Right forelimb (tissue), 1 donor: Measurements from ENCODE around the gene PPP1R12A.
"Not testable (repeated sequence)": the region's sequence is repeated elsewhere in the genome, so short reads cannot be mapped to it uniquely, and the experiment has no call there.

Source experiments
- DNase-seq: peaks from one replicate; pipeline ENCODE4 v3.0.0-alpha.2; 2018

The PPP1R12A gene

DNA sequence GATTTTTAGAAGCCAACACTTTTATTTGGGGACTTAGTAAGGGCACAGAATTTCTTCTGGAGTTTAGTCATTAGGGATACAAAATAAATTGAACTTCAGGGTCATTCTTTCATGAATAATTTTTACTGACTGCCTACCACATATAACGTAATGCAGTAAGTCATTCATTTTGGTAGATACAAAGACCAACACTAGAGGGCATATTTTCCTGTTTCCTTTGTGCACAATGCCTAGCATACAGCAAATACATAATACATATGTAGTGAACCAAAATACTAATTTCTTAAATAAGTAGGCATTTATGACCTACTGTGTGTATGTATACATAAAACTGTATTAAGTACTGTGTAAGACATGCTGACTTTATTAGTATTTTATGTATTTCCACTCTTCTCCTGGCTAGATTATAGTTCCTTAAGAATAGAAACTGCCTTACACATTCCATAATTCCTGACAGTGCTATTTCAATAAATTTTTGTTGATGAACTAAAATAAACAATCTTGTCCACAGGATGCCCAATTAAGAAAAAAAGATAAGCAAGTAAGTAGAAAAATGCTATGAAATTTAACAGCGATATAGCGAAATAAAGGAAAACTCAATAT is 47.9 kb downstream of the PPP1R12A start:
- DNase-seq = no peak

DNA sequence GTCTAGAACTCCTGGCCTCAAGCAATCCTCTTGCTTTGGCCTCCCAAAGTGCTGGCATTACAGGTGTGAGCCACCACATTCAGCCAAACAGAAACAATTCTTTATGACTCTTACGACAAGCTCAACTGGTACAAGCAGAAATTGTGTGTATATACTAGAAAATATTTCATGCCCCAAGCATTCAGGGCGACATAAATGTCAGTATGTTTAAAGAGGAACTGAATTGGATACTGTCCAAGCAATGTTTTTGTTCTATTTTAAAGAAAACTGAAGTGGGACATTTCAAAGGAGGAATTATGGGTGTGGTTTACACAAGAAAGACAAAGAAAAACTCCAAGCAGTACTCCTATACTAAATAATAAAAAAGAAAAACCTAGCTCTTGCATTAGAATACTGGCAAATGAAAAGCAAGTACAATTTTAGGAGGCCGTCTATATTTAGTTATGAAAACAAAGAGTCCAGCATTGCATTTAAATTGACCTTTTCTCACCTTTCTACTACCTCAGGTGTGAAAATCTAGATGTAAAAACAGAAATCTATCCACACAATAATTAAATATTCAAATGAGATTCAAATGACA is 48.9 kb downstream of the PPP1R12A start:
- no peak for DNase-seq

DNA sequence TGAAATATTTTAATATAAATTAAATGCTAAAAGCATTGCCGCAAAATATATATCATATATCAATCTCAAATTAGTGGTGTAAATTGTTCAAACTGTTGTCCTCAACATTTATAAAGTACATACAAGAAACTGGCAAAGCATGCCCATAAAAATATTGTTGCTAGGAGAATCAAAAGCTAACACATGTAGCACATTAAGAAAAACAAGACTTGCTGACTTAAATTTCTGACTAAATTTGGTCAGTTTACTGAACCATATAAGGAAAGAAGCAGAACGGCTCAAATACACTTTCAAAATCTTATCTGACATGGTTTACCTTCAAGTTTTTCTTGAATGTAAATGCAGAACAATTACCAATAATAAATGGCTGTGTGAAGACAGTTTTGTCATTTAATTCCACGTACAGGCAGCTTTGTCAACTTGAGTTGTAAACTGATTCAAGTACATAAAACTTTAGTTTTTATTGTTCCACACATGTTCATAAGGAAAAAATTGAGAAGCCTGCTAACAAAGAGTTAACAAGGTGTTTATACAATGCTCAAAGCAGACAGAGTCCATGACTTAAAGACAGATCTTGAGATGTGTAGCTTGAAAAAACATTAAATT is 50.4 kb downstream of the PPP1R12A start:
- DNase-seq = no peak

DNA sequence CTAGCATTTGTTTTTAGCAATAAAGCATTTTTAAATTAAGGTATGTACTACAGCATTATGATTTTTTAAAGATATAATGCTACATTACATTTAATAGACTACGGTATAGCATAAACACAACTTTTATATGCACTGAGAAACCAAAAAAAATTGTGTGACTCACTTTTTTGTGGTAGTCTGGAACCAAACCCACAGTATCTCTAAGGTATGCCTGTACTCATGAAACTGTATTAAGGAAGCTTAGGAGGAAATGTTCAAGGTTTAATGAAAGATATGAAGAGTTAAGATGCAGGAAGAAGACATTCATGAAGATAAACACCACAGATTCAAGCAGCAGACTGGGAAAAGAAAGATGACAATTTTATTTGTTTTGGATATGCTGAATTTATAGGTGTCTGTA is 51.7 kb downstream of the PPP1R12A start:
- DNase-seq = no peak

DNA sequence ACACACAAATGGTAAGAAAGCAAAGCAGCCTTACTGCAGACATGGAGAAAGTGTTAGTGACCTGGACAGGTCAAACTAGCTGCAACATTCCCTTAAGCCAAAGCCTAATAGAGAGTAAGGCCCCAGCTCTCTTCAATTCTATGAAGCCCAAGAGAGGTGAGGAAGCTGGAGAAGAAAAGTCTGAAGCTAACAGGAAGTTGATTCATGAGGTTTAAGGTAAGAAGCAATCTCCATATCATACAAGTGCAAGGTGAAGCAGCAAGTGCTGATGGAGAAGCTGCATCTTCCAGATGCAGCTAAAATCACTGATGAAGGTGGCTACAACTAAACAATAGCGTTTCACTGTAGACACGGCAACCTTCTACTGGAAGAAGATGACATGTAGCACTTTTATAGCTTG is 53.5 kb downstream of the PPP1R12A start:
- DNase-seq = no peak

DNA sequence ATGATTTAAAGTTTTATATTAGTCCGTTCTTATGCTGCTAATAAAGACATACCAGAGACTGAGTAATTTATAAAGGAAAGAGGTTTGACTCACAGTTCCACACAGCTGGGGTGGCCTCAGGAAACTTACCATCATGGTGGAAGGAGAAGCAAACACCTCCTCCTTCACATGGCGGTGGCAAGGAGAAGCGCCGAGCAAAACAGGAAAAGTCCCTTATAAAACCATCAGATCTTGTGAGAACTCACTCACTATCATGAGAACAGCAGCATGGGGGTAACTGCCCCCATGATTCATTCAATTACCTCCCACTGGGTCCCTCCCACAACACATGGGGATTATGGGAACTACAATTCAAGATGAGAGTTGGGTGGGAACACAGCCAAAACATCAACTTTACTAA is 56.4 kb downstream of the PPP1R12A start:
- DNase-seq = not testable (repeated sequence)

DNA sequence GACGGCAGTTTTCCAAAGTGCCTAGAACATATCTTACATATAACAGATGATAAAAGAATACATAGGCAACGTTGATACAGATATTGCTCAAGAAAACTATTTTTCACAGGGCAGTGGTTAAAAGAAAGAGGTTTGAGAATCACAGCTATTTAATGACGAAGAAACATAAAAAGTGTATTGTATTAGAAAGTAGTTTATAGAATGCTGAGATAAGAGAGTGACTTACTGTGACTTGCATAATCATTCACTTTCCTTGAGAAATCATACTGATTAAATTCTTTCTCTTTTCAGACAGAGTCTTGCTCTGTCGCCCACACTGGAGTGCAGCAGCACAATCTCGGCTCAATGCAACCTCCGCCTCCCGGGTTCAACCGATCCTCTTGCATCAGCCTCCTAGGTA is 57.7 kb downstream of the PPP1R12A start:
- DNase-seq = no peak

DNA sequence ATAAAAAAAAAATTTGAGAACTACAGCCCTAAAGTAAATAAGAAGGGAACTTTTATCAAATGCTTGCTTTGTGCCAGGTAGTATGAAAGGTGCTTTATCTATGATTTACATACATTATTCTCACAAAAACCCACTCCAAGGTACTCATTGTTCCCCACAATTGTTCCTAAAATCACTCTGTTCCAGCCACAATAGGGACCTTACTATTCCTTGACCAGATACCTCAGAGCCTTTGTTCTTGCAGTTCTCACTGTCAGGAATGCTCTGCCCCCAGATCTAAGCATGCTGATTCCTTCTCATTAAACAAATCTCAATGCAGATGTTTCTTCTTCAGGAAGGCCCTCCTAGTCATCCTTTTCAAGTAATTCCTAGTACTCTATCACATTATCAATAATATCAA is 60.2 kb downstream of the PPP1R12A start:
- no peak for DNase-seq

DNA sequence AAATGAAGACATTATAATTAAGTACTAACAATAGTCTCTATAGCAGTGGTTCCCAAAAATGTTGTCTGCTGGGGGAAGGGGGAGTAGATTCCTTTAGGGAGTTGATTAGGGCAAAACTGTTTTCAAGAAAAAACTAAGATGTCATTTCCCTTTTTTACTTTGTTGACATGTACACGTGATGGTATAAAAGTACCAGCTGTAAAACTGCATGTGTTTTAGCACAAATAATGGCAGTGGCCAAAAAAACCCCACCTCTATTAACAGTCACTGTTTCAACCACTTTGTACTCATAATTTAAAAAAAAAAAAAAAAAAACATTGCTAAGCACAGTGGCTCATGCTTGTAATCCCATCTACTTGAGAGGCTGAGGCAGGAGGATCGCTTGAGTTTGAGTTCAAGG is 61.7 kb downstream of the PPP1R12A start:
- no peak for DNase-seq

DNA sequence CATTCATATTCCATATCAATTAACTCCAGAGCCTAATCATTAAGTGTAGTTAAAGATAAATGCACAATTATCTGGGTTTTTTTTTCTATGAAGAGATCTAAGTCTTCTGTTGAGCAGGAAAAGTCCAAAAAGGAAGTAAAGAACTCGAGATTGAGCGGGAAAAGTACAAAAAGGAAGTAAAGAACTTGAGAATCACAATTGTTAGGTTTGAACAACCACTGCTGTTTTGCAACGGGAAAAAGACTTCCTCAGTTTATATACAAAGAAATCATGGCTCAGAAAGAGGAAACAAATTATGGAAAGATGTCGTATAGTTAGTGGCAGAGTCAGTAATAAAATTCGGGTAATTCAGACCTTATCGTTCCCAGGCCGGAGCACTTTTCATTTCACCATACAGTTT is 63.3 kb downstream of the PPP1R12A start:
- no peak for DNase-seq

DNA sequence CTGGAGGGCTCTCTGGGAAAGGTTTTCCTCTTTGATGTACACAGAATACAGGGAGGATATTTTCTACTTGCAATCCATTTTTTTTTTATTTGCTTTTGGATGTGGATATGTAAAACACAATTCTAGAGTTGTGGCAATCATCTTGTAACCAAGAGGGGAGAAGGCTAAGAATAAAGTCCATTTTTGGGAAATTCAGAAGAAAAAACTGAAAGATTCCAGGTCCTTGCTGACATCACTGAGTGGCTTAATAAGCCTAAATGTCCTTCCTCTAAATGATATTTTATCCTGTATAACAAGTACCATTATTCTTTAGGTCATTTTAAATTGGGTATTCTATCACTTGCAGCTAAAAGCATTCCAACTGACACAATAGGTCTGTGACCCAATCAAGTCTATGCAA is 64.0 kb downstream of the PPP1R12A start:
- no peak for DNase-seq

DNA sequence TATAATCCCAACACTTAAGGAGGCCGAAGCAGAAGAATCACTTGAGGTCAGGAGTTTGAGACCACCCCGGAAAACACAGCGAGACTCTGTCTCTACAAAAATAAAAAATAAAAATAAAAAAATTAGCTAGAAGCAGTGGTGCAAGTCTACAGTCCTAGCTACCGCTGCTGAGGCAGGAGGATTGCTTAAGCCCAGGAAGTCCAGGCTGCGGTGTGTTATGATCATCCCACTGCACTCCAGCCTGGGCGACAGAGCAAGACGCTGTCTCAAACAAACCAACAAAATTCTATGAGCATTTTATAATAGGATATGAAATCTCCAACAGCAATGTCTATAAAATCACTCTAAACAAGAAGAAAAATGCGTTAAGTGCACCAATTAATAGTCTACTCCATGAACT is 75.3 kb downstream of the PPP1R12A start:
- no peak for DNase-seq

DNA sequence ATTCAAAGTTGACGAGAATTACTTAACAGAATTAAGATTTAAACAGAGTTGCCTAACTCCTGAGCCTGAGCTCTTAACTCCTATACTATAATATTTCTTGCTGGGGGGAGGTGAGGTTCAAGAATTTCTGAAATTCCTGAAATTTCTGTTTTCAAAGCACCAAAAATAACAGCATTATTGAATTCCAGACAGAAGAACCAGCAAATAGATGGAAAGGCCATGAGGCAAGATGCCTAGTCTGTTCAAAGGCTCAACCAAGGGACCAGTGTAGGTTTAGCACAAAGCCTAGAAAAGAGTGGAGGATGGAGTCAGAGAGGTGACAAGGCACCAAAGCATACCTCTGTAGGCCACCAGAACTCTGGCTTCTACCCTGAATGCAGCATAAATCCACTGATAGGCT is 76.4 kb downstream of the PPP1R12A start:
- DNase-seq = no peak

DNA sequence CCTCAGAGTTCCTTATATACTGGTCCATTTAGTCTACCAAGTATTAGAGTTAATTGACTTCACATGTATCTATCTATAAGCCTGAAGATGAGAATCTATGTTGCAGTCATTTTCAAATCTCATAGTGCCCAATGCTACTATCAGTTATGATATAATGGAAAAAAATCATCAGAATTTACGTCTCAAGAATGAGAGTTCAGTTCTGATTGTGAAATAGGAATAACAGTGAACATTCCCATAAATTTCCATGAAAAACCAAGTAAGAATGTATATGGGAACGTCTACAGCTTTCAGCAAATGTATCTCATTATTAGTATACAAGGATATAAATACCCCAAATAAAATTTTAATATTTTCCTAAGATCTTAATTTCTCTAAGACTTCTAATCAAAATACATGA is 77.2 kb downstream of the PPP1R12A start:
- DNase-seq = no peak

DNA sequence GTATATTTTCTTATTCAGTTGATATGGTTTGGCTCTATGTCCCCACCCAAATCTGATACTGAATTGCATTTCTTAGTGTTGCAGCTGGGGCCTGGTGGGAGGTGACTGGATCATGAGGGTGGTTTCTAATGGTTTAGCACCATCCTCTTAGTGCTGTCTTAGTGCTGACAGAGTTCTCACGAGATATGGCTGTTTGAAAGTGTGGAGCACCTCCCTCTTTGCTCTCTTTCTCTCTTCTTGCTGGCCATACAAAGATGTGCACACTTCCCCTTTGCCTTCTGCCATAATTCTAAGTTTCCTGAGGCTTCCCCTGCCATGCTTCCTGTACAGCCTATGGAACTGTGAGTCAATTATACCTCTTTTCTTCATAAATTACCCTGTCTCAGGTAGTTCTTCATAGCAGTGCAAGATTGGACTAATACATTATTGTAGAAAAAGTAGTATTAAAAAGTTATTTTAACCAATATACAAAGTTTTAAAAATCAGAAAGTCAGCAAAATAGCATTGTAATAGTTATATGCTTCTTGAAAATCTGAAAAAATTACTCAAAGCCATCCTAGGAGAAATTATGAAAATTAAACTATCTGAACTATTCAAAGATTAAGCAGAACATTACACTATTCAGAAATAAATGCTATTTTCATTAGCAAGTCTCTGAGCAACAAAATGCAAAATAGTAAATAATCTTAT is 84.1 kb downstream of the PPP1R12A start:
- no peak for DNase-seq

DNA sequence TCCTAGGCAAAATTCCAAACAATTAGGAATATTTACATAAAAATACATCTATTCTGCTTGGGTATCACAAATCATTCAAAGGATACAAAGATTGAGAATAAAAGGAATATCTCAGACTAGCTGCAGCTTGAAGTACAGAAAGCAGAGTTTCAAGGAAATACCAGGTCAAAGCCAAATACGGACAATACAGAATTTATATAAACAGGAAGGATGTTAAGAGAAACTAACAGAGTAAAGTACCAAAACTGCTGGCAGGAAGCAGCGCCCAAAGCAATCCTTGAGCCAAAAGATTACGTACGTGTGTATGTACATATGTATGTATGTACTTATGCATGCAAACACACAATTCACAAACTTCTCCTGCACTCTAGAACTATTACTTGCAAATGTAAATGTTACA is 86.6 kb downstream of the PPP1R12A start:
- DNase-seq = no peak

DNA sequence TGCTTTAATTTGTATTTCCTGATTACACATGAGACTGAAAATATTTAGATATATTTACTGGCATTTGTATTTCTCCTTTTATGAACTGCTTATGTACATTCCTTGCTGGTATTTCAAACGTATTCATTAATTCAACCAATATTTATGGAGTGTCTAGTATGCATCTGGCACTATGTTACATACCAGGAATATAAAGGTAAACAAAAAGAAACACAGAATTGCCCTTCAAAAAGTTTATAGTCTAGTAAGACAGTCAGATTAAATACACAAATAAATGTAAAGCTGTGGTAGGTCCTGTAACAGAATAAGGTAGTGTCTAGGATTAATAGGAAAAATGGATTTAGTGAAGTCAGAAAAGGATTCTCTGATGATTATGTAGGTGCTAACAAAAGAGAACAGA is 87.5 kb downstream of the PPP1R12A start:
- DNase-seq = no peak

DNA sequence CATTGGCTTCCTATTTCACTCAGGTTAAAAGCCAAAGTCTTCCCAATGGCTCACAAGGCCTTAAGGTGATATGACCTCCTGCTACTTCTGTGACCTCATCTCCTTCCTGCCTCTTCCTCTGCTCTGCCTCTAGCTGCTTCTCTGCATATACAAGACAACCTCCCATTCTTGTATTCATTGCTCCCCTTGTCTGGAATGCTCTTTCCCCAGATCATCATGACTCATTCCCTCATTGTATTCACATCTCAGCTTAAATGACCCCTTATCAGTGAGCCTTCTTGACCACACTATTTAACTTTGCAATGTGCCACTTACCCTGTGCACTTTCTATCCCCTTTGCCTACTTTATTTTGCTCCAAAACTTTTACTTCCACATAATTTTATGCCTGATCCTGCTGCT is 90.2 kb downstream of the PPP1R12A start:
- no peak for DNase-seq

DNA sequence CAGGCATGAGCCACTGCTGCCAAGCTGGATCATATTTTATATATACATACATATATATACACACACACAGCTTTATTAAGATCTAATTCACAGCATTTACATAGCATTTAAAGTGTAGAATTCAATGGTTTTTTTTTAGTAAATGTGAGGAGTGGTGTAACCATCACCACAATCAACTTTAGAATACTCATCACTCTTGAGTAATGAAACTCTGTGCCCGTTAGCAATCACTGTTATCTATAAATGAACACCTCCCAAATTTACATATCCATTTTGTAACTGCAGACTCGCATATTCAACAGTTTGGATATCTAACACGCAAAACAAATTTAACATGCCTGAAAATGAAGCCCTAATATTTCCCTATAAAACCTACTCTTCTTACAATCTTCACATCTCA is 90.9 kb downstream of the PPP1R12A start:
- DNase-seq = no peak

DNA sequence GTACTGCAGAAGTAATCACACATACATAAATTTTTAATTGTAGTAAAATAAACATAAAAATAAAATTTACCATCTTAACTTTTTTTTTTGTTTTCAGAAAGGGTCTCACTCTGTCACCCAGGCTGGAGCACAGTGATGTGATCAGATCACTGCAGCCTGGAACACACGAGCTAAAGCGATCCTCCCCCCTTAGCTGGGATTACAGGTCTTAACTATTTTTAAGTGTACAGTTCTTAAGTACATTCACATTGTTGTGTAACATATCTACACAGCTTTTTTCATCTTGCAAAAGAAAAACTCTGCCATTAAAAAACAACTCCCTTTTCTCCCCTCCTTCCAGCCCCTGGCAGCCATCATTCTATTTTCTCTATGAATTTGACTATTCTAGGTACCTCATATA is 92.3 kb downstream of the PPP1R12A start:
- DNase-seq = no peak

DNA sequence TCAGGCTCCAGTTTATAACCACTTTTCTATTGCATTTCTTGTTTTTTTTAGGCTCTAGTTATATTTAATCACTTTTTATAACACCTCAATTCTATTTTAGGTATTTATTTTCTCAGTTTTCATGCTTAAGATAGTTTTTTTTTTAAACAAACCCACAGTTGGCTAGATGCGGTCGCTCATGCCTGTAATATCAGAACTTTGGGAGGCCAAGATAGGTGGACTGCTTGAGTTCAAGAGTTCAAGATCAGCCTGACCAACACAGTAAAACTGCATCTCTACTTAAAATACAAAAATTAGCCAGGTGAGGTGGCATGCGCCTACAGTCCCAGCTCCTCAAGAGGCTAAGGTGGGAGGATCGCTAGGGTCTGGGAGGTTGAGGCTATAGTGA is 93.0 kb downstream of the PPP1R12A start:
- DNase-seq = no peak

DNA sequence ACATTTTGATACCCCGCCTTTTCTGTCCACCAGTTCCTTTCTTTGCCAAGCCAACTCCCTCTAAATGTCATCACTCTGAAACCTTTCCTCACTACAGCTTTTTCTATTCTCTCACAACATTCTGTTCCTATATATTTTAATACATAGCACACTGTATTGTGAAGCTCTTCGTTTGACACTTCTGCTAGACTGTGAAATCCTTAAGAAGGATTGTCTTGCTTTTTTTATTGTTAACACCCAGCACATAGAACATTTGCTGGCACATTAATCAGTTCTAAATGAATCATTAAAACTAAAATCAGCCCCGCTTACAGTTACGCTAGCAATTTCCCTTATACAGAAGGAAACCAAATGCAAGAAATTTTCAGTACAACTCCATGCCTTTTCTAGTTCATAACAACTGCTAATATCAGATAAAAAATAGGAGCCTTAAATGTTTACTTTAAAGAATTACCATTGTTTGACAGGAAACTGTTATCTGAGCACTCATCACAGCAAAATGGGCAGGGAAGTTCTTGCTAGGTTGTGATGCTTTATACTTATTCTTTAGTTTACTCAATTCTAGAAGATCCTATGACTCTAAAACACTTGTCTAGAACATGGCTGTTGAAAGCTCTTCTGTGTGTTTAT is 93.5 kb downstream of the PPP1R12A start:
- DNase-seq = no peak

DNA sequence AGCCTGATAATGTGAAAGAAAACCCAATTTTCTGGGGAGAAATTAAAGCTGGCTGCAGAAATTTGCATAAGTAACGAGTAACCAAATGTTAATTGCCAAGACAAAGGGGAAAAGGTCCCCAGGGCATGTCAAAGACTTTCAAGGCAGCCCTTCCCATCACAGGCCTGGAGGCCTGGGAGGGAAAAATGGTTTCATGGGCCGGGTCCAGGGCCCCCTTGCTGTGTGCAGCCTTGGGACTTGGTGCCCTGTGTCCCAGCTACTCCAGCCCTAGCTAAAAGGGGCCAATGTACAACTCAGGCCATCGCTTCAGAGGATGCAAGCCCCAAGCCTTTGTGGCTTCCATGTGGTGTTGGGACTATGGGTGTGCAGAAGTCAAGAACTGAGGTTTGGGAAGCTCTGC is 96.5 kb downstream of the PPP1R12A start:
- DNase-seq = no peak

DNA sequence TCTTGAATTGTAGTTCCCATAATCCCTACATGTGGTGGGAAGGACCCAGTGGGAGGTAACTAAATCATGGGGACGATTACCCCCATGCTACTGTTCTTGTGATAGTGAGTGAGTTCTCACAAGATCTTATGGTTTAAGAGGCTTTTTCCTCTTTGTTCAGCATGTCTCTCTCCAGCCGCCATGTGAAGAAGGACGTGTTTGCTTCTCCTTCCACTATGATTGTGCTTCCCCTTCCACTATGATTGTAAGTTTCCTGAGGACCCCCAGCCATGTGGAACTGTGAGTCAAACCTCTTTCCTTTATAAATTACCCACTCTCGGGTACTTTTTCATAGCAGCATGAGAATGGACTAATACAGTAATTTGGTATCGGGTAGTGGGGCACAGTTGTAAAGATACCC is 97.3 kb downstream of the PPP1R12A start:
- no peak for DNase-seq
